ENCODE results near the gene RPL10A.

The RPL10A gene

DNA sequence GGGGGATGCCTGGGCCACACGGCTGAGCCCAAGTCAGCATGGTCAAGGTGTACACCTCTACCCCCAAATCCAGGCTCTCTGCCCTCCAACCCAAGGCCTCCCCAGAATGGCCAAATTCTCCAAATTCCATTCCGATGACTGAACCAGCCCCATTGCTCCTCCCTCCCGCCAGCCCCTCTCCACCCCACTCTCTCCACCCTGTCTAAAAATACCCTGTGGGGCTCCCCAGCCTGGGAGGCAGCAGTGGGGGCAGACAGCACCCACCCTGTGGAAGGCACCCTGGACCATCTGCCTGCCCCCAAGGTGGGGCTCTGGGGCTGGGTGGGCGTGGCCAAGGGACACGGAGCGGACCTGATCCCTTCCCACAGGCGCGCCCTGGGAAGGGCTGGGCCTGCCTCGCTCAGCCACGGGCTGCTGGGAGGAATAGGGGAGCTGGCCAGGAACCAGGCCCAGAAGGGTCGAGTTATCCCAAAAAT, 17.2 kb downstream of the RPL10A start:
- Histone ChIP-seq H3K9me3 (ENCODE audit: insufficient read depth, low read length, severe bottlenecking) (no peaks in the 10 kb centered on the region), H3K4me1 (ENCODE audit: insufficient read depth, low read length) (no peaks in the 10 kb centered on the region), H3K27ac (ENCODE audit: low read length) (no peak overlapping the region), H3K36me3 (ENCODE audit: insufficient read depth, low read length) (no peaks in the 10 kb centered on the region), H3K79me2 (ENCODE audit: insufficient read depth, low read length) (no peaks in the 10 kb centered on the region), H3K9ac (ENCODE audit: low read depth, low read length) (no peak overlapping the region), H3K4me3 (ENCODE audit: low read depth in 1 of 2, low read length in 2 of 2) (no peak overlapping the region), H4K20me1 (ENCODE audit: insufficient read depth, low read length) (no peaks in the 10 kb centered on the region), H2AFZ (ENCODE audit: low read depth, low read length) (no peak overlapping the region), H3K27me3 (ENCODE audit: insufficient read depth, low read length, poor library complexity) (peaks cover 3% of the 10 kb centered on the region), H3K4me2 (ENCODE audit: insufficient read depth, low read length) (no peak overlapping the region)
- TF ChIP-seq EZH2 (IDR thresholded peaks at IDR 0.05; ENCODE audit: borderline replicate concordance, low read depth, low read length, severe bottlenecking) (no peak), CTCF (IDR thresholded peaks at IDR 0.05; ENCODE audit: borderline replicate concordance, extremely low read depth, low read length, poor library complexity, severe bottlenecking) (no peak)
- ATAC-seq (ENCODE audit: insufficient read depth, low read depth) (no peak), DNase-seq (no peak)

DNA sequence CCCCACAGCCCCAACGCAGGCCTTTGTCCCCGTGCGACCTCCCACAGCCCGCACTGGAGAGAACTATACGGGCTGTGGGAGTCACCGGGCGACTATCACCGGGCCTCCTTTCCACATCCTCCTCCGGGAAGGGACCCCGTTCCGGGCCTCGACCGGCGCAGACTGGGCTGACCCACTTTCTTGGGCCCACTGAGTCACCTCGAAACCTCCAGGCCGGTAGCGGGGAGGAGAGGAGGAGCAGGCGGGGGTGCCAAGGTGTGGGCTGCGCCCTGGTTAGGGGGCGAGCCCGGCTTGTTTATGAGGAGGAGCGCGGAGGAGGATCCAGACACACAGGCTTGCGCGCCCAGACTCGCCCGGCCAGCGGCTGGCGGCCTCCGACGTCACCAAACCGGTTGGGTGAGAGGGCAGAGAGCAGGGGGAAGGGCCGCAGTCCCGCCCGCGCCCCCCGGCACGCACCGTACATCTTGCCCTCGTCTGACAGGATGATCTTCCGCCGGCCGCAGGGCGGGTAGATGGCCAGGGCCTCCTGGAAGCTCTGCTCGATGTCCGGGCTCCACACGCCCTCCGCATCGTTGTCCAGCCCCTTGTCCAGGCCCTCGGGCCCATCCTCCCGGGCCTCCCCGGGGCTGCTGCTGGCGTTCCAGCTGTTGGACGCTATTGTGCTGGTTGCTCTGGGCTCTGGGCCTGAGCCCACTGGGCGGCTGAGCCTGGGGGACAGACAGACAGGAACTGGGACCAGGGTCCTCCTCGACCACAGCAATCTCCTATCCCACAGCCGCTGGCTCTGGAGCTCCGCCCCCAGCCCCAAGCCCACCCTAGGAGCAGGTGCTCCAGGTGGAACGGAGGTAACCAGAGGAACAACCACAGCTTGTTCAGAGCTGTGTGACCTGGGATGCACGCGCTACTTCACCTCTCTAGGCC, 18.1 kb downstream of the RPL10A start:
- Histone ChIP-seq H3K27ac (ENCODE audit: low read length) (no peak overlapping the region), H4K20me1 (ENCODE audit: insufficient read depth, low read length) (no peaks in the 10 kb centered on the region), H2AFZ (ENCODE audit: low read depth, low read length) (no peak overlapping the region), H3K36me3 (ENCODE audit: insufficient read depth, low read length) (no peaks in the 10 kb centered on the region), H3K9me3 (ENCODE audit: insufficient read depth, low read length, severe bottlenecking) (no peaks in the 10 kb centered on the region), H3K9ac (ENCODE audit: low read depth, low read length) (no peak overlapping the region), H3K4me1 (ENCODE audit: insufficient read depth, low read length) (no peaks in the 10 kb centered on the region), H3K4me2 (ENCODE audit: insufficient read depth, low read length) (no peak overlapping the region), H3K79me2 (ENCODE audit: insufficient read depth, low read length) (no peaks in the 10 kb centered on the region), H3K4me3 (ENCODE audit: low read depth in 1 of 2, low read length in 2 of 2) (no peak overlapping the region), H3K27me3 (ENCODE audit: insufficient read depth, low read length, poor library complexity) (no peaks in the 10 kb centered on the region)
- TF ChIP-seq EZH2 (IDR thresholded peaks at IDR 0.05; ENCODE audit: borderline replicate concordance, low read depth, low read length, severe bottlenecking) (no peak), CTCF (IDR thresholded peaks at IDR 0.05; ENCODE audit: borderline replicate concordance, extremely low read depth, low read length, poor library complexity, severe bottlenecking) (no peak)
- no peak for ATAC-seq (ENCODE audit: insufficient read depth, low read depth)
- DNase-seq = no peak

DNA sequence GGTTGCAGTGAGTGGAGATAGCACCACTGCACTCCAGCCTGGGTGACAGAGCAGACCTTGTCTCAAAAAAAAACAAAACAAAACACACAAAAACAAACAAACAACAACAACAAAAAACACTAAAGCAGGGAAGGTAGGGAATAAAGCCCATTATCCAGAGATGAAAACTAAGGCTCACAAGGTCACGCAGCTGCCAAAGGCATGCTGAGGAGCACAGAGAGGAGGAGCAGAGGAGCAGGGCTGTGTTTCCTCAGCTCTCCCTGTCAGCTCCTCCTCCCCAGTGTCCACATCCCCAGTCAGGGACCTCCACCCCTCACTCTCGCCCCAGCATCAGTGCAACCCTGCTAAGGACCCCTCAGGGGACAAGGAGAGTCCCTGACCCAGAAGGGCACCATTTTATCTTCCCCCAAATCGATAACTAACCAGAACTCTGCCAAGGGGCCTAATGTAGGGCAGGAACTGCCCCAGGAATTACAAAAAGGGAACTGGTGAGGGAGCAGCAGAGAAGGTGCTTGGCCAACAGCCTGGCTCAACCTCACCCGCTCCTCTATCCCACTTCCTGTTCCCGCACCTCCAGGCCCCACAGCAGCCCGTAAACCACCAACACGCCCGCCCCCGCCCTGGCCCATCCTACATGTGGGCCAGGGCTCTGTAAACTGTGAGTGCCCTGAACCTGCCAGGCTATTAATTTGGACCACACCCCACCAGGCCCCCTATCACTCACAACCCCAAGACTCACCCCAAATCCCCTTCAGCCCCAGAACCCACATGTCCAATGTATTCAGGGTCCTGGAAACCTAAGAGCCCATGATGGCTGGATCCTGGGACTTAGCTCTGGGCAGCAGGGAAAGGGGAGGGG, 19.7 kb downstream of the RPL10A start:
- H2AFZ ChIP-seq (ENCODE audit: low read depth, low read length) = no peak overlapping the region
- no peak overlapping the region for H3K4me2 ChIP-seq (ENCODE audit: insufficient read depth, low read length)
- DNase-seq = no peak

More for the DNA sequence above, 19.7 kb downstream of the RPL10A start:
- peak; percentile 33; the same call in 1 of the 3 replicates for ATAC-seq (ENCODE audit: insufficient read depth, low read depth)
- no peak overlapping the region for H3K9ac ChIP-seq (ENCODE audit: low read depth, low read length)
- no peaks in the 10 kb centered on the region for H3K9me3 ChIP-seq (ENCODE audit: insufficient read depth, low read length, severe bottlenecking)
- H3K4me3 ChIP-seq (ENCODE audit: low read depth in 1 of 2, low read length in 2 of 2) = no peak overlapping the region
- H3K27ac ChIP-seq (ENCODE audit: low read length) = no peak overlapping the region
- H3K36me3 ChIP-seq (ENCODE audit: insufficient read depth, low read length) = no peaks in the 10 kb centered on the region
- no peaks in the 10 kb centered on the region for H3K79me2 ChIP-seq (ENCODE audit: insufficient read depth, low read length)
- no peaks in the 10 kb centered on the region for H3K4me1 ChIP-seq (ENCODE audit: insufficient read depth, low read length)
- no peaks in the 10 kb centered on the region for H4K20me1 ChIP-seq (ENCODE audit: insufficient read depth, low read length)
- TF ChIP-seq CTCF (IDR thresholded peaks at IDR 0.05; ENCODE audit: borderline replicate concordance, extremely low read depth, low read length, poor library complexity, severe bottlenecking) (no peak), EZH2 (IDR thresholded peaks at IDR 0.05; ENCODE audit: borderline replicate concordance, low read depth, low read length, severe bottlenecking) (no peak)
- no peaks in the 10 kb centered on the region for H3K27me3 ChIP-seq (ENCODE audit: insufficient read depth, low read length, poor library complexity)
